Mucosa of gallbladder (tissue), 1 donor: ENCODE data around the gene ABCA8. TPM values are rescaled to one million over a fixed set of nuclear protein-coding genes. Genes with fewer than 3 reads are reported as not detected.
"Not testable (repeated sequence)": the region's sequence is repeated elsewhere in the genome, so short reads cannot be mapped to it uniquely, and the experiment has no call there.

Experiments
- DNase-seq: peaks from one replicate; pipeline ENCODE4 v3.0.0-alpha.2; 2020; ENCODE audit warnings: low spot score
- total RNA-seq: library from RNA; stranded (reverse); gene quantifications from one replicate; pipeline ENCODE4 v1.2.1, GENCODE V29; 2021
- donor health status: DM: no; HTN: no; CAD: no.

The ABCA8 gene
- total RNA-seq, 1 donor from 2014 or later = 19.2 TPM

- DNase-seq = no peak
These were observed 126.0 kb downstream of the ABCA8 start for GRCh38 chr17:68829211-68829610.

- no peak for DNase-seq
These were observed 130.5 kb downstream of the ABCA8 start for GRCh38 chr17:68824707-68825106.

GRCh38 chr17:68824185-68824584, 131.0 kb downstream of the ABCA8 start:
- DNase-seq = not testable (repeated sequence)

GRCh38 chr17:68822719-68823289, 132.4 kb downstream of the ABCA8 start:
- DNase-seq = no peak

- DNase-seq = no peak
These were observed 133.1 kb downstream of the ABCA8 start for GRCh38 chr17:68821860-68822696.

- no peak for DNase-seq
These were observed 134.2 kb downstream of the ABCA8 start for GRCh38 chr17:68820825-68821481.

GRCh38 chr17:68820476-68820824, 134.7 kb downstream of the ABCA8 start:
- no peak for DNase-seq

GRCh38 chr17:68819465-68819864, 135.7 kb downstream of the ABCA8 start:
- no peak for DNase-seq

Other genes starting within 250 kb of the ABCA8 start
- 7.3 TPM for gene ABCA9, start 105.5 kb upstream of the ABCA8 start, total RNA-seq
- 15.6 TPM for gene ABCA6, start 186.5 kb upstream of the ABCA8 start, total RNA-seq